Stimulated activated CD4-positive, alpha-beta T cell treated with anti-CD3 and anti-CD28 coated beads, Interleukin-15, amount 100 ng/mL, for 48 hours (primary cell): ENCODE measurements around the gene RPH3AL.
"Not testable (repeated sequence)": the region's sequence is repeated elsewhere in the genome, so short reads cannot be mapped to it uniquely, and the experiment has no call there.

Experiments
- DNase-seq, 2 donors: peaks; one replicate each; pipeline ENCODE4 v3.0.0-alpha.2; 2020; ENCODE audit warnings: low read depth in 2 of 2

RPH3AL gene

GRCh38 chr17:320139-320538, 32.5 kb downstream of the RPH3AL start:
- no peak for DNase-seq

- DNase-seq = no peak
Measured at GRCh38 chr17:319266-319665, 33.3 kb downstream of the RPH3AL start.

- DNase-seq = not testable (repeated sequence)
Measured at GRCh38 chr17:317070-317469, 35.5 kb downstream of the RPH3AL start.

- not testable (repeated sequence) for DNase-seq
Measured at GRCh38 chr17:315399-315798, 37.2 kb downstream of the RPH3AL start.

GRCh38 chr17:314614-314944, 38.0 kb downstream of the RPH3AL start:
- not testable (repeated sequence) for DNase-seq

GRCh38 chr17:313911-314613, 38.5 kb downstream of the RPH3AL start:
- no peak for DNase-seq

GRCh38 chr17:313231-313630, 39.4 kb downstream of the RPH3AL start:
- no peak for DNase-seq

- DNase-seq = no peak
Measured at GRCh38 chr17:312476-313148, 40.0 kb downstream of the RPH3AL start.

- no peak for DNase-seq
Measured at GRCh38 chr17:311119-311782, 41.4 kb downstream of the RPH3AL start.

- DNase-seq = no peak
Measured at GRCh38 chr17:310111-311010, 42.2 kb downstream of the RPH3AL start.

GRCh38 chr17:309361-309888, 43.2 kb downstream of the RPH3AL start:
- DNase-seq = no peak

GRCh38 chr17:307741-308507, 44.7 kb downstream of the RPH3AL start:
- no peak for DNase-seq

GRCh38 chr17:307295-307691, 45.3 kb downstream of the RPH3AL start:
- no peak for DNase-seq

- DNase-seq = no peak
Measured at GRCh38 chr17:306536-307294, 45.9 kb downstream of the RPH3AL start.

- no peak for DNase-seq
Measured at GRCh38 chr17:306116-306515, 46.5 kb downstream of the RPH3AL start.

- DNase-seq = no peak
Measured at GRCh38 chr17:305090-305976, 47.3 kb downstream of the RPH3AL start.

- no peak for DNase-seq
Measured at GRCh38 chr17:304461-304860, 48.1 kb downstream of the RPH3AL start.

- no peak for DNase-seq
Measured at GRCh38 chr17:303168-303567, 49.4 kb downstream of the RPH3AL start.

GRCh38 chr17:302300-302698, 50.3 kb downstream of the RPH3AL start:
- DNase-seq = no peak
